ENCODE measurements around the gene TMEM53.

Gene TMEM53

GRCh38 chr1:44659566-44659965 lies 14.7 kb downstream of the TMEM53 start:
- Histone ChIP-seq H3K18ac (ENCODE audit: low read length) (no peak overlapping the region), H4K5ac (ENCODE audit: low read length) (no peak overlapping the region), H3K27me3 (ENCODE audit: insufficient read depth, low read length, poor library complexity) (no peaks in the 10 kb centered on the region), H3K4ac (ENCODE audit: low read depth, low read length) (no peak overlapping the region), H3K79me1 (ENCODE audit: low read length) (no peaks in the 10 kb centered on the region), H2AK5ac (ENCODE audit: low read length) (no peak overlapping the region), H3K56ac (ENCODE audit: low read length) (no peak overlapping the region), H3K4me3 (ENCODE audit: low read length) (no peak overlapping the region), H3K4me2 (ENCODE audit: low read length) (no peak overlapping the region), H2BK120ac (ENCODE audit: low read depth, low read length) (no peak overlapping the region), H2BK5ac (ENCODE audit: low read length) (no peak overlapping the region), H3K79me2 (ENCODE audit: control insufficient read depth, insufficient read depth, low read length) (no peaks in the 10 kb centered on the region), H3K4me1 (ENCODE audit: control insufficient read depth, low read depth, low read length) (no peaks in the 10 kb centered on the region), H3K36me3 (ENCODE audit: control insufficient read depth, insufficient read depth, low read length) (no peaks in the 10 kb centered on the region), H4K8ac (ENCODE audit: low read depth, low read length) (no peak overlapping the region), H3K23ac (ENCODE audit: low read length) (no peak overlapping the region), H3K9ac (ENCODE audit: low read length) (no peak overlapping the region), H2BK15ac (replicated peaks; ENCODE audit: low read depth) (no peak overlapping the region), H3K27ac (ENCODE audit: low read depth, low read length) (no peak overlapping the region)
- DNase-seq, result no peak
- WGBS (ENCODE audit: extremely low coverage, insufficient coverage, low lambda C conversion rate), result no CpG with 5 or more reads among the region's 4 CpGs

GRCh38 chr1:44655609-44656008 lies 18.7 kb downstream of the TMEM53 start:
- H3K23ac ChIP-seq (ENCODE audit: low read length), result no peak overlapping the region
- H3K4me3 ChIP-seq (ENCODE audit: low read length), result no peak overlapping the region
- no peaks in the 10 kb centered on the region for H3K36me3 ChIP-seq (ENCODE audit: control insufficient read depth, insufficient read depth, low read length)
- WGBS (ENCODE audit: extremely low coverage, insufficient coverage, low lambda C conversion rate), result no CpG with 5 or more reads among the region's 5 CpGs
- H3K79me2 ChIP-seq (ENCODE audit: control insufficient read depth, insufficient read depth, low read length), result no peaks in the 10 kb centered on the region
- H2BK15ac ChIP-seq (replicated peaks; ENCODE audit: low read depth), result no peak overlapping the region
- no peak overlapping the region for H3K18ac ChIP-seq (ENCODE audit: low read length)
- no peaks in the 10 kb centered on the region for H3K27me3 ChIP-seq (ENCODE audit: insufficient read depth, low read length, poor library complexity)
- DNase-seq, result peak; percentile 51
- no peak overlapping the region for H2BK120ac ChIP-seq (ENCODE audit: low read depth, low read length)
- no peaks in the 10 kb centered on the region for H3K79me1 ChIP-seq (ENCODE audit: low read length)
- no peak overlapping the region for H4K8ac ChIP-seq (ENCODE audit: low read depth, low read length)
- H3K9ac ChIP-seq (ENCODE audit: low read length), result no peak overlapping the region
- no peak overlapping the region for H4K5ac ChIP-seq (ENCODE audit: low read length)
- H3K4ac ChIP-seq (ENCODE audit: low read depth, low read length), result no peak overlapping the region
- H2AK5ac ChIP-seq (ENCODE audit: low read length), result no peak overlapping the region
- no peak overlapping the region for H3K4me2 ChIP-seq (ENCODE audit: low read length)
- H3K56ac ChIP-seq (ENCODE audit: low read length), result no peak overlapping the region
- no peak overlapping the region for H2BK5ac ChIP-seq (ENCODE audit: low read length)
- H3K27ac ChIP-seq (ENCODE audit: low read depth, low read length), result no peak overlapping the region
- H3K4me1 ChIP-seq (ENCODE audit: control insufficient read depth, low read depth, low read length), result no peaks in the 10 kb centered on the region

GRCh38 chr1:44654621-44655187 lies 19.6 kb downstream of the TMEM53 start:
- no peak overlapping the region for H2BK120ac ChIP-seq (ENCODE audit: low read depth, low read length)
- H3K79me1 ChIP-seq (ENCODE audit: low read length), result no peaks in the 10 kb centered on the region
- no peak overlapping the region for H2AK5ac ChIP-seq (ENCODE audit: low read length)
- H3K4me3 ChIP-seq (ENCODE audit: low read length), result no peak overlapping the region
- DNase-seq, result no peak
- no peak overlapping the region for H3K56ac ChIP-seq (ENCODE audit: low read length)
- H3K4me2 ChIP-seq (ENCODE audit: low read length), result no peak overlapping the region
- H3K9ac ChIP-seq (ENCODE audit: low read length), result no peak overlapping the region
- H3K79me2 ChIP-seq (ENCODE audit: control insufficient read depth, insufficient read depth, low read length), result no peaks in the 10 kb centered on the region
- H3K27ac ChIP-seq (ENCODE audit: low read depth, low read length), result no peak overlapping the region
- no peaks in the 10 kb centered on the region for H3K27me3 ChIP-seq (ENCODE audit: insufficient read depth, low read length, poor library complexity)
- H3K4ac ChIP-seq (ENCODE audit: low read depth, low read length), result no peak overlapping the region
- no peak overlapping the region for H4K5ac ChIP-seq (ENCODE audit: low read length)
- no peak overlapping the region for H4K8ac ChIP-seq (ENCODE audit: low read depth, low read length)
- WGBS (ENCODE audit: extremely low coverage, insufficient coverage, low lambda C conversion rate), result no CpG with 5 or more reads among the region's 35 CpGs
- no peak overlapping the region for H2BK15ac ChIP-seq (replicated peaks; ENCODE audit: low read depth)
- H3K23ac ChIP-seq (ENCODE audit: low read length), result no peak overlapping the region
- H3K36me3 ChIP-seq (ENCODE audit: control insufficient read depth, insufficient read depth, low read length), result no peaks in the 10 kb centered on the region
- H3K4me1 ChIP-seq (ENCODE audit: control insufficient read depth, low read depth, low read length), result no peaks in the 10 kb centered on the region
- H3K18ac ChIP-seq (ENCODE audit: low read length), result no peak overlapping the region
- no peak overlapping the region for H2BK5ac ChIP-seq (ENCODE audit: low read length)

- no peak overlapping the region for H3K18ac ChIP-seq (ENCODE audit: low read length)
- H3K4me3 ChIP-seq (ENCODE audit: low read length), result no peak overlapping the region
- H3K4me1 ChIP-seq (ENCODE audit: control insufficient read depth, low read depth, low read length), result no peaks in the 10 kb centered on the region
- no peak overlapping the region for H2BK5ac ChIP-seq (ENCODE audit: low read length)
- no peak overlapping the region for H2BK15ac ChIP-seq (replicated peaks; ENCODE audit: low read depth)
- H3K9ac ChIP-seq (ENCODE audit: low read length), result no peak overlapping the region
- H3K79me2 ChIP-seq (ENCODE audit: control insufficient read depth, insufficient read depth, low read length), result no peaks in the 10 kb centered on the region
- H4K5ac ChIP-seq (ENCODE audit: low read length), result no peak overlapping the region
- no peak overlapping the region for H3K56ac ChIP-seq (ENCODE audit: low read length)
- DNase-seq, result no peak
- H4K8ac ChIP-seq (ENCODE audit: low read depth, low read length), result no peak overlapping the region
- no peaks in the 10 kb centered on the region for H3K79me1 ChIP-seq (ENCODE audit: low read length)
- H3K27ac ChIP-seq (ENCODE audit: low read depth, low read length), result no peak overlapping the region
- H3K27me3 ChIP-seq (ENCODE audit: insufficient read depth, low read length, poor library complexity), result no peaks in the 10 kb centered on the region
- H2AK5ac ChIP-seq (ENCODE audit: low read length), result no peak overlapping the region
- no CpG with 5 or more reads among the region's 11 CpGs for WGBS (ENCODE audit: extremely low coverage, insufficient coverage, low lambda C conversion rate)
- H2BK120ac ChIP-seq (ENCODE audit: low read depth, low read length), result no peak overlapping the region
- no peaks in the 10 kb centered on the region for H3K36me3 ChIP-seq (ENCODE audit: control insufficient read depth, insufficient read depth, low read length)
- H3K4me2 ChIP-seq (ENCODE audit: low read length), result no peak overlapping the region
- no peak overlapping the region for H3K4ac ChIP-seq (ENCODE audit: low read depth, low read length)
- no peak overlapping the region for H3K23ac ChIP-seq (ENCODE audit: low read length)
Observed at GRCh38 chr1:44653107-44653964, 20.9 kb downstream of the TMEM53 start.

GRCh38 chr1:44652445-44653106 lies 21.7 kb downstream of the TMEM53 start:
- H4K8ac ChIP-seq (ENCODE audit: low read depth, low read length), result no peak overlapping the region
- H3K4me3 ChIP-seq (ENCODE audit: low read length), result no peak overlapping the region
- H3K79me2 ChIP-seq (ENCODE audit: control insufficient read depth, insufficient read depth, low read length), result no peaks in the 10 kb centered on the region
- no peak overlapping the region for H3K4ac ChIP-seq (ENCODE audit: low read depth, low read length)
- no peak overlapping the region for H3K56ac ChIP-seq (ENCODE audit: low read length)
- H3K18ac ChIP-seq (ENCODE audit: low read length), result no peak overlapping the region
- no peak overlapping the region for H3K27ac ChIP-seq (ENCODE audit: low read depth, low read length)
- H3K79me1 ChIP-seq (ENCODE audit: low read length), result no peaks in the 10 kb centered on the region
- no peak overlapping the region for H3K9ac ChIP-seq (ENCODE audit: low read length)
- peak; percentile 81 for DNase-seq
- no peaks in the 10 kb centered on the region for H3K27me3 ChIP-seq (ENCODE audit: insufficient read depth, low read length, poor library complexity)
- no peak overlapping the region for H2BK120ac ChIP-seq (ENCODE audit: low read depth, low read length)
- H3K36me3 ChIP-seq (ENCODE audit: control insufficient read depth, insufficient read depth, low read length), result no peaks in the 10 kb centered on the region
- H4K5ac ChIP-seq (ENCODE audit: low read length), result no peak overlapping the region
- H3K23ac ChIP-seq (ENCODE audit: low read length), result no peak overlapping the region
- H2BK15ac ChIP-seq (replicated peaks; ENCODE audit: low read depth), result no peak overlapping the region
- H3K4me1 ChIP-seq (ENCODE audit: control insufficient read depth, low read depth, low read length), result no peaks in the 10 kb centered on the region
- H2BK5ac ChIP-seq (ENCODE audit: low read length), result no peak overlapping the region
- WGBS (ENCODE audit: extremely low coverage, insufficient coverage, low lambda C conversion rate), result no CpG with 5 or more reads among the region's 7 CpGs
- no peak overlapping the region for H2AK5ac ChIP-seq (ENCODE audit: low read length)
- H3K4me2 ChIP-seq (ENCODE audit: low read length), result no peak overlapping the region
